MCF 10A (cell line): Measurements from ENCODE around the gene NSUN3. TPM values are rescaled to one million over a fixed set of nuclear protein-coding genes. Genes with fewer than 3 reads are reported as not detected.

ENCODE experiments used
- Bru-seq: library from RNA; stranded (reverse); fragments of 400-500 nt; gene quantifications from one replicate; lab custom pipeline; 2021; lab: Mats Ljungman, UMichigan
- BruChase-seq, 2 experiments: library from RNA; stranded (reverse); fragments of 400-500 nt; gene quantifications; one replicate each; lab custom pipeline; 2021; lab: Mats Ljungman, UMichigan
- BruUV-seq: library from RNA; stranded (reverse); fragments of 400-500 nt; replicated peaks from 2 replicates; lab custom pipeline; 2021; lab: Mats Ljungman, UMichigan
- CTCF ChIA-PET: fragments of 300-600 bp; sonication (Branson Sonifier 250); formaldehyde crosslinking; extraction: SDS; loops from one replicate; lab custom pipeline; 2021; ENCODE audit warnings: antibody characterized with exemption, inconsistent platforms; lab: Yijun Ruan, JAX
- POLR2A ChIA-PET: fragments of 300-600, 350-650 bp; sonication (Branson Sonifier 250); formaldehyde crosslinking; extraction: SDS; loops from one replicate; lab custom pipeline; 2020; ENCODE audit warnings: antibody characterized with exemption, inconsistent platforms; lab: Yijun Ruan, JAX
- DNase-seq: peaks from one replicate; pipeline ENCODE4 v3.0.0-alpha.2; 2018; ENCODE audit not compliant: unreplicated experiment
- H3K27ac Mint-ChIP-seq: one replicate; pipeline ENCODE4 v1.8.0; 2022; ENCODE audit warnings: mild to moderate bottlenecking, low read depth, mixed read lengths; ENCODE audit not compliant: unreplicated experiment
- H3K27me3 Mint-ChIP-seq: one replicate; pipeline ENCODE4 v1.8.0; 2022; ENCODE audit warnings: mixed read lengths; ENCODE audit not compliant: insufficient read depth, unreplicated experiment
- H3K36me3 Mint-ChIP-seq: one replicate; pipeline ENCODE4 v1.8.0; 2022; ENCODE audit warnings: mild to moderate bottlenecking, moderate library complexity, mixed read lengths; ENCODE audit not compliant: insufficient read depth, unreplicated experiment
- H3K4me1 Mint-ChIP-seq: one replicate; pipeline ENCODE4 v1.8.0; 2022; ENCODE audit warnings: mixed read lengths; ENCODE audit not compliant: insufficient read depth, unreplicated experiment
- H3K4me3 Mint-ChIP-seq: one replicate; pipeline ENCODE4 v1.8.0; 2022; ENCODE audit warnings: mild to moderate bottlenecking, moderate library complexity, mixed read lengths; ENCODE audit not compliant: unreplicated experiment
- H3K9me3 Mint-ChIP-seq: one replicate; pipeline ENCODE4 v1.8.0; 2022; ENCODE audit warnings: mixed read lengths; ENCODE audit not compliant: unreplicated experiment
- CTCF ChIP-seq: fragments of 200-600 bp; IDR thresholded peaks from one replicate; pipeline ENCODE4 v1.8.0; 2022; ENCODE audit warnings: antibody characterized with exemption, mild to moderate bottlenecking; ENCODE audit not compliant: unreplicated experiment
- intact Hi-C: fragments of 100-400 bp; cut with micrococcal nuclease; formaldehyde crosslinking; loops from 2 replicates; pipeline ENCODE4 v1.14.1; 2022
- long read RNA-seq: library from polyadenylated mRNA; stranded (forward); transcript quantifications from one replicate; pipeline ENCODE4 v2.0.0, GENCODE V29; 2022
- total RNA-seq: library from RNA; stranded (reverse); gene quantifications from 2 replicates; pipeline ENCODE4 v1.2.3, GENCODE V29; 2022

The NSUN3 gene
- 10.6 and 13.0 TPM in 2 replicates for total RNA-seq
- percentile 79 among the genes with signal in this experiment for Bru-seq, nascent RNA
- BruChase-seq, experiment 1, labeled RNA remaining after a 6-hour chase = percentile 71 among the genes with signal in this experiment
- BruChase-seq, experiment 2, labeled RNA remaining after a 2-hour chase = percentile 73 among the genes with signal in this experiment
- long read RNA-seq, transcript NSUN3-201 (6 exons, 3,289 nt) = major isoform, 10 of 22 reads
- long read RNA-seq, partial matches to known transcripts = 1 of 22 reads
- long read RNA-seq, other reads (novel, unspliced or antisense) = 10 of 22 reads

- Mint-ChIP-seq H3K4me1 (peaks cover 14% of the 10 kb centered on the region), H3K9me3 (peaks cover 10% of the 10 kb centered on the region), H3K4me3 (peak within 1 kb of the TSS; percentile 92), H3K27me3 (no peaks in the 10 kb centered on the region), H3K27ac (peak within 1 kb of the TSS; percentile 99), H3K36me3 (peaks cover 17% of the 10 kb centered on the region)
- TF ChIP-seq CTCF = no peak
- intact Hi-C loops = loop anchor here (10.0 kb wide), 2 partner anchors 188 to 218 kb away; no protein-coding TSS in a partner anchor
- peak; percentile 98 for DNase-seq
- ChIA-PET CTCF (interaction anchor here (0.5 to 1.4 kb wide), 5 partner anchors 13 to 63 kb away, joined by 3 to 5 read pairs (median 4); no protein-coding TSS in a partner anchor), POLR2A (interaction anchor here (0.5 to 3.0 kb wide), 27 partner anchors 9 to 439 kb away, joined by 3 to 16 read pairs (median 4); partner anchors contain the start of genes ARL13B, PROS1 and STX19)
- BruUV-seq = TSS peak; percentile 77
Measured at GRCh38 chr3:94062513-94063404, at the start of gene NSUN3, which contains the start of gene DHFR2. NSUN3 (plus strand) TSS chr3:94063061; CDS start chr3:94063127, 66 bp downstream. DHFR2 (minus strand) TSS chr3:94062916; CDS start chr3:94061511, 1,405 bp downstream.

GRCh38 chr3:94015025-94015424, 47.8 kb upstream of the NSUN3 start:
- no peak for TF ChIP-seq CTCF

GRCh38 chr3:94019659-94020058, 43.2 kb upstream of the NSUN3 start:
- BruUV-seq = no TSS peak
- H3K27me3 Mint-ChIP-seq = no peaks in the 10 kb centered on the region
- intact Hi-C loops = no loop called here
- H3K9me3 Mint-ChIP-seq = no peaks in the 10 kb centered on the region
- no peaks in the 10 kb centered on the region for H3K36me3 Mint-ChIP-seq
- CTCF ChIA-PET = interaction anchor here (0.7 to 1.0 kb wide), 3 partner anchors 16 to 50 kb away, joined by 3 to 7 read pairs (median 3); no protein-coding TSS in a partner anchor
- no peak overlapping the region for H3K4me3 Mint-ChIP-seq
- peaks cover 10% of the 10 kb centered on the region for H3K4me1 Mint-ChIP-seq
- DNase-seq = no peak
- no peak for TF ChIP-seq CTCF
- POLR2A ChIA-PET = no interaction called here
- H3K27ac Mint-ChIP-seq = no peak overlapping the region

More at GRCh38 chr3:94015025-94015424, 47.8 kb upstream of the NSUN3 start:
- no TSS peak for BruUV-seq
- POLR2A ChIA-PET = interaction anchor here (0.6 kb wide), 1 partner anchor 8 kb away, joined by 3 read pairs; no protein-coding TSS in a partner anchor
- Mint-ChIP-seq H3K36me3 (no peaks in the 10 kb centered on the region), H3K27me3 (no peaks in the 10 kb centered on the region), H3K4me3 (no peak overlapping the region), H3K4me1 (peaks cover 5% of the 10 kb centered on the region), H3K27ac (no peak overlapping the region), H3K9me3 (no peaks in the 10 kb centered on the region)
- intact Hi-C loops = no loop called here
- no peak for DNase-seq
- CTCF ChIA-PET = interaction anchor here (2.0 kb wide), 1 partner anchor 11 kb away, joined by 16 read pairs; no protein-coding TSS in a partner anchor
